SU-DHL-6 (cell line): Measurements from ENCODE around the gene C6orf132.
A peak's percentile ranks its signal among the peaks of the same experiment; 100 is the strongest.

Source experiments
- H2AFZ ChIP-seq: fragments of 200-600 bp; sonication (generic); 2 replicates; pipeline ENCODE4 v1.6.1; 2014; ENCODE audit warnings: low read depth, mild to moderate bottlenecking, moderate library complexity, mixed read lengths, antibody characterized with exemption, low read length; ENCODE audit not compliant: severe bottlenecking
- H3F3A ChIP-seq: fragments of 200-600 bp; shearing (Covaris generic); 2 replicates; pipeline ENCODE4 v1.6.0; 2016; ENCODE audit warnings: antibody characterized with exemption, mild to moderate bottlenecking; ENCODE audit not compliant: insufficient read depth
- H3K27ac ChIP-seq: fragments of 200-600 bp; sonication (generic); 2 replicates; pipeline ENCODE4 v1.5.1; 2016; ENCODE audit warnings: low read depth, mild to moderate bottlenecking, low read length, moderate library complexity, mixed read lengths
- H3K27me3 ChIP-seq: fragments of 200-600 bp; sonication (generic), shearing (Covaris generic); 2 replicates; pipeline ENCODE4 v1.6.0; 2014; ENCODE audit warnings: mild to moderate bottlenecking, low read length
- H3K36me3 ChIP-seq: fragments of 200-600 bp; sonication (generic); 2 replicates; pipeline ENCODE4 v1.6.1; 2014; ENCODE audit warnings: mild to moderate bottlenecking, low read length, mixed read lengths
- H3K4me2 ChIP-seq: fragments of 300-600, 200-600 bp; shearing (Covaris generic), sonication (generic); 2 replicates; pipeline ENCODE4 v1.6.0; 2014; ENCODE audit warnings: low read length, low read depth, mild to moderate bottlenecking; ENCODE audit not compliant: poor library complexity, severe bottlenecking
- H3K4me3 ChIP-seq: fragments of 200-600 bp; sonication (generic); 2 replicates; pipeline ENCODE4 v1.5.1; 2014; ENCODE audit warnings: antibody characterized with exemption, low read length, mild to moderate bottlenecking, mixed read lengths; ENCODE audit not compliant: insufficient read depth, poor library complexity, severe bottlenecking
- H3K79me2 ChIP-seq: fragments of 200-600 bp; sonication (generic); 2 replicates; pipeline ENCODE4 v1.6.1; 2014; ENCODE audit warnings: mild to moderate bottlenecking, low read length, moderate library complexity; ENCODE audit not compliant: insufficient read depth
- H3K9ac ChIP-seq: fragments of 200-600 bp; sonication (generic); 2 replicates; pipeline ENCODE4 v1.7.0; 2014; ENCODE audit warnings: mild to moderate bottlenecking, low read length
- H3K9me2 ChIP-seq: fragments of 200-600 bp; sonication (generic); replicated peaks from 2 replicates; pipeline ENCODE4 v1.6.1; 2014; ENCODE audit warnings: low read length; ENCODE audit not compliant: insufficient read depth
- H3K9me3 ChIP-seq: fragments of 200-600 bp; sonication (generic); 2 replicates; pipeline ENCODE4 v1.6.1; 2014; ENCODE audit warnings: low read length, mixed read lengths; ENCODE audit not compliant: insufficient read depth
- H4K20me1 ChIP-seq: fragments of 200-600 bp; sonication (generic); 2 replicates; pipeline ENCODE4 v1.6.1; 2014; ENCODE audit warnings: low read depth, mild to moderate bottlenecking, antibody characterized with exemption, low read length, moderate library complexity, mixed read lengths
- EZH2phosphoT487 ChIP-seq: fragments of 200-600 bp; sonication (generic), shearing (Covaris generic); conservative IDR thresholded peaks from 2 replicates; pipeline ENCODE4 v1.6.1; 2018; ENCODE audit warnings: mild to moderate bottlenecking, antibody characterized with exemption, low read length, moderate library complexity, mixed read lengths
- TF ChIP-seq, protein P1 (sequence below): fragments of 200-600 bp; sonication (generic); IDR thresholded peaks from one replicate; pipeline ENCODE4 v1.5.1; 2017; ENCODE audit warnings: antibody characterized with exemption, mild to moderate bottlenecking, low read length, moderate library complexity; ENCODE audit not compliant: insufficient read depth, poor library complexity, severe bottlenecking

Gene C6orf132

DNA sequence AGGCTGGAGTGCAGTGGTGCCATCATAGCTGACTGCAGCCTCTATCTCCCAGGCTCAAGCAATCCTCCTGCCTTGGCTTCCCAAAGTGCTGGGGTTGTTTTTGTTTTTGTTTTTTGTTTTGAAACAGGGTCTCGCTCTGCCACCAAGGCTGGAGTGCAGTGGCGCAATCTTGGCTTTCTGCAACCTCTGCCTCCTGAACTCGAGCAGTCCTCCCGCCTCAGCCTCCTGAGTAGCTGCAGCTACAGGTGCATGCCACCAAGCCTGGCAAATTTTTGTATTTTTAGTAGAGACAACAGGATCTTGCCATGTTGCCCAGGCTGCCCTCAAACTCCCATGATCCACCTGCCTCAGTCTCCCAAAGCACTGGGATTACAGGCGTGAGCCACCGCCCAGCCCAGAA, 4.2 kb downstream of the C6orf132 start:
- Histone ChIP-seq H3K27ac (no peak overlapping the region), H3K9ac (no peak overlapping the region), H3K79me2 (no peaks in the 10 kb centered on the region), H3K36me3 (no peaks in the 10 kb centered on the region), H3K4me2 (no peak overlapping the region), H3K9me3 (no peaks in the 10 kb centered on the region), H2AFZ (no peak overlapping the region), H3F3A (no peaks in the 10 kb centered on the region), H3K4me3 (no peak overlapping the region), H3K9me2 (no peaks in the 10 kb centered on the region), H3K27me3 (no peaks in the 10 kb centered on the region), H4K20me1 (no peaks in the 10 kb centered on the region)
- TF ChIP-seq EZH2phosphoT487, result no peak
- TF ChIP-seq, protein P1, sequence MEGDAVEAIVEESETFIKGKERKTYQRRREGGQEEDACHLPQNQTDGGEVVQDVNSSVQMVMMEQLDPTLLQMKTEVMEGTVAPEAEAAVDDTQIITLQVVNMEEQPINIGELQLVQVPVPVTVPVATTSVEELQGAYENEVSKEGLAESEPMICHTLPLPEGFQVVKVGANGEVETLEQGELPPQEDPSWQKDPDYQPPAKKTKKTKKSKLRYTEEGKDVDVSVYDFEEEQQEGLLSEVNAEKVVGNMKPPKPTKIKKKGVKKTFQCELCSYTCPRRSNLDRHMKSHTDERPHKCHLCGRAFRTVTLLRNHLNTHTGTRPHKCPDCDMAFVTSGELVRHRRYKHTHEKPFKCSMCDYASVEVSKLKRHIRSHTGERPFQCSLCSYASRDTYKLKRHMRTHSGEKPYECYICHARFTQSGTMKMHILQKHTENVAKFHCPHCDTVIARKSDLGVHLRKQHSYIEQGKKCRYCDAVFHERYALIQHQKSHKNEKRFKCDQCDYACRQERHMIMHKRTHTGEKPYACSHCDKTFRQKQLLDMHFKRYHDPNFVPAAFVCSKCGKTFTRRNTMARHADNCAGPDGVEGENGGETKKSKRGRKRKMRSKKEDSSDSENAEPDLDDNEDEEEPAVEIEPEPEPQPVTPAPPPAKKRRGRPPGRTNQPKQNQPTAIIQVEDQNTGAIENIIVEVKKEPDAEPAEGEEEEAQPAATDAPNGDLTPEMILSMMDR, result no peak

DNA sequence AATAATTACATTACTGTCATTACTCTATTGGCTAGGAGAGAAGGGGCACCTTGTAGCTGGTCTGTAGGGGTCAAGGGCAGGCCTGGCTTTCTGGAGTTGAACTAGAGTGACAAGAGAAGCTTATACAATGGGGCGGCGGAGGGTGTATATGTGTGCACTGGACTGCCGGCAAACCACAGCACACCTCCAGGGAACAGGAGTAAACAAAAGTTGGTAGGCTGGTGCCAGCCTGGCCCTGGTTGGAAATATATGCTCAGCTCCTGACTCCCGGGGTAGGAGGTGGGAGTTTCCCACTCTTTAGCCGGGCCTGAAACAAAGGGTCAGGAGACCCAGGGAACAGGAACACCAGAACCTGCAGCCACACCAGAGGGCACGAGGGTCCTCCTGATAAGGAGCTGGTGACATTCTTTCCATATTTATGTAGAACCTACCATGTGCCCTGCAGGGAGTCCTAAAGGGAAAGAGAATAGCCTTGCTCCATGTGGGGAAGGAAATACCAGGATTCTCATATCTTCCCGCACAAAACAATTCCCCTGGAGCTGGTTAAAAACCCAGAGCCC, 5.1 kb downstream of the C6orf132 start:
- no peak overlapping the region for H3K4me2 ChIP-seq
- no peak overlapping the region for H3K9ac ChIP-seq
- H3K27ac ChIP-seq, result no peak overlapping the region

DNA sequence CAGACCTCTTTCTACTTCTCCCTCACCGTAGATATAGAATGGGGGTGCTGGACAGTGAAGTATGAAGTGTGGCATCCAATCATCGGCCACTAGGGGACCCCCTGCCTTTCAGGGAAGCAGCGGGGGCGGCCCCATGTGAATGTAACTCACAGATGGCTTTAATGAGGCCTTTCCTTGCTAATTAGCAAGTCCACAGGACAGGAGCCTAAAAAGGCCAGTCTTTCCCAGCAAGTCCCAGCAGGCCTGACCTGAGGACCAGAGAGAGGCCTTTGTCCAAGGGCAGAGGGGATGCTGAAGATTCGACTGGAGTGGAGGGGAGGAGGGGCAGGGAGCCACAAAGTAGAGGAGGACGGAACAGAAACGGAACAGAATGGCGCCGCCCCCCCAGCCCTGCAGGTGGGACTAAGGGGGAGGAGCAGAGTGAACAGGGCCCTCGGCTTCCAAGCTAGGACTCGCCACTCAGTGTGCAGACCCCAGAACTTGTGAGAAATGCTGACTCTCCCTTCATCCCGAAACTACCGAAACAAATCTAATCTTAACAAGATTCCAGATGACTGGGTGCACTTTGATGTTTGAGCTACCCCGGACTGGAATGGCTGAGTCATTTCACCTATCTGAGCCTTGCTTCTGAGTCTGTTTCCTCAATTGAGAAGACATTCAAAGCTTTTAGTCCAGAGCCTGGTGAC, 5.8 kb downstream of the C6orf132 start:
- Histone ChIP-seq H3K27me3 (no peaks in the 10 kb centered on the region), H4K20me1 (no peaks in the 10 kb centered on the region), H3K4me2 (peak overlapping the region; percentile 12), H3K9me3 (no peaks in the 10 kb centered on the region), H3K27ac (no peak overlapping the region), H2AFZ (peak overlapping the region; percentile 33), H3F3A (no peaks in the 10 kb centered on the region), H3K36me3 (no peaks in the 10 kb centered on the region), H3K9ac (no peak overlapping the region), H3K79me2 (no peaks in the 10 kb centered on the region), H3K9me2 (no peaks in the 10 kb centered on the region), H3K4me3 (no peak overlapping the region)
- TF ChIP-seq, protein P1, result peak; percentile 68
- no peak for TF ChIP-seq EZH2phosphoT487

More for the DNA sequence above, 5.1 kb downstream of the C6orf132 start:
- H3K27me3 ChIP-seq, result no peaks in the 10 kb centered on the region
- H3K79me2 ChIP-seq, result no peaks in the 10 kb centered on the region
- no peaks in the 10 kb centered on the region for H3F3A ChIP-seq
- H3K4me3 ChIP-seq, result no peak overlapping the region
- no peaks in the 10 kb centered on the region for H3K9me3 ChIP-seq
- peak overlapping the region; percentile 33 for H2AFZ ChIP-seq
- H4K20me1 ChIP-seq, result no peaks in the 10 kb centered on the region
- H3K9me2 ChIP-seq, result no peaks in the 10 kb centered on the region
- no peaks in the 10 kb centered on the region for H3K36me3 ChIP-seq
- TF ChIP-seq, protein P1, result no peak
- TF ChIP-seq EZH2phosphoT487, result no peak
